Upper lobe of left lung (tissue), 6 donors: ENCODE measurements around the gene ITGA4. TPM values are rescaled to one million over a fixed set of nuclear protein-coding genes. Genes with fewer than 3 reads are reported as not detected.

Experiments used
- ATAC-seq, 2 donors: fragments of 200-7000 bp; cut with Tn5 transposase; one replicate each; pipeline ENCODE4 v1.9.1; 2022; ENCODE audit warnings: mild to moderate bottlenecking in 2 of 2, moderate library complexity in 2 of 2; ENCODE audit not compliant: low FRiP score in 2 of 2
- DNase-seq, 2 donors: peaks; one replicate each; pipeline ENCODE4 v3.0.0-alpha.2; 2019 to 2020
- H3K27ac ChIP-seq, 4 donors: fragments of 200-600 bp; sonication (generic); one replicate each; pipeline ENCODE4 v1.5.1; 2016 to 2019
- H3K27me3 ChIP-seq, 4 donors: fragments of 200-600 bp; sonication (generic); one replicate each; pipeline ENCODE4 v1.5.1; 2017 to 2019
- H3K36me3 ChIP-seq, 4 donors: fragments of 200-600 bp; sonication (generic); one replicate each; pipeline ENCODE4 v1.5.1; 2016 to 2019
- H3K4me1 ChIP-seq, 4 donors: fragments of 200-600 bp; sonication (generic); one replicate each; pipeline ENCODE4 v1.5.1; 2018 to 2019
- H3K4me3 ChIP-seq, 4 donors: fragments of 200-600 bp; sonication (generic); one replicate each; pipeline ENCODE4 v1.5.1; 2017 to 2019; ENCODE audit warnings: mild to moderate bottlenecking in 2 of 4, moderate library complexity in 1 of 4
- H3K9me3 ChIP-seq, 4 donors: fragments of 200-600 bp; sonication (generic); one replicate each; pipeline ENCODE4 v1.5.1; 2018 to 2019
- EP300 ChIP-seq, 4 donors: sonication (generic); formaldehyde crosslinking; IDR thresholded peaks; one replicate each; pipeline ENCODE4 v1.5.1; 2017; ENCODE audit warnings: antibody characterized with exemption in 4 of 4, control low read depth in 2 of 4
- POLR2A ChIP-seq, 4 donors: fragments of 450-650 bp; IDR thresholded peaks; one replicate each; pipeline ENCODE4 v1.5.1; 2016 to 2017; ENCODE audit warnings: antibody characterized with exemption in 4 of 4, mild to moderate bottlenecking in 2 of 4
- POLR2AphosphoS5 ChIP-seq, 2 donors: sonication (generic); formaldehyde crosslinking; IDR thresholded peaks; one replicate each; pipeline ENCODE4 v1.5.1; 2017; ENCODE audit warnings: antibody characterized with exemption in 2 of 2
- WGBS, 2 donors: methylation state at CpG; one replicate each; pipeline ENCODE4 v1.1.5; 2017 to 2018; 5-methylcytosine and 5-hydroxymethylcytosine counted together
- total RNA-seq, 6 donors: library from RNA; depleted of rRNA in 4 of 6; stranded (reverse); fragments of >200 nt in 4 of 6; gene quantifications; one replicate each; pipeline versions ENCODE4 v1.1.0 to v1.2.1, GENCODE V29; 2016 to 2021
- TF ChIP-seq, protein P1 (sequence below), 6 experiments: fragments of 450-650 bp in 4 of 6; fragments of 200-600 bp in 2 of 6; sonication (generic) in 2 of 6; IDR thresholded peaks; one replicate each; pipeline ENCODE4 v1.5.1; 2016 to 2019; ENCODE audit warnings: antibody characterized with exemption in 6 of 6
- donor health status: DM: no; HTN: no; CAD: no; lungs with moderate emphysema.
- donor health status: DM: no; HTN: yes; CAD: no; lungs with severe emphysema.

The ITGA4 gene
- total RNA-seq, 6 donors from 2014 or later, result 13.9 to 30.5 (median 23.9) TPM

DNA sequence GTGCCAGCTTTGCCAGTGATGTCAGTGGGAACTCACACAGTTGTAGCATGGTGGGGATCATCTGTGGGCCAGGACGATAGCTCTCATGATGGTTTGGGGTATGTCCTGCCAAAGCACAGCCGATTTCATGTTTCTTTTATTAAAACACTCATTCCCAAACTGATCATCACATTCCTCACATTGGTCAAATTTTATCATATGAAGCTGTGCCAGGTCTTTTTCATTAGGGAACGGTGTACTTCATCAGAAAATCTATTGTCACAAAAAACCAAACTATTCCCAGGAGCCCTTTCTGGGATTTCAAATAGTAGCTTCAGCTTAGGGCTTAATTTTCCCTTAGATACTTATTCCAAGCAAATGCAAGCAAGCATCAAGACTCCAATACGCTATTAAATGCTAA lies 42.0 kb downstream of the ITGA4 start:
- no peak for TF ChIP-seq POLR2A (IDR thresholded peaks at IDR 0.05)
- no peak for TF ChIP-seq POLR2AphosphoS5 (IDR thresholded peaks at IDR 0.05)
- TF ChIP-seq EP300 (IDR thresholded peaks at IDR 0.05), result no peak
- TF ChIP-seq, protein P1, sequence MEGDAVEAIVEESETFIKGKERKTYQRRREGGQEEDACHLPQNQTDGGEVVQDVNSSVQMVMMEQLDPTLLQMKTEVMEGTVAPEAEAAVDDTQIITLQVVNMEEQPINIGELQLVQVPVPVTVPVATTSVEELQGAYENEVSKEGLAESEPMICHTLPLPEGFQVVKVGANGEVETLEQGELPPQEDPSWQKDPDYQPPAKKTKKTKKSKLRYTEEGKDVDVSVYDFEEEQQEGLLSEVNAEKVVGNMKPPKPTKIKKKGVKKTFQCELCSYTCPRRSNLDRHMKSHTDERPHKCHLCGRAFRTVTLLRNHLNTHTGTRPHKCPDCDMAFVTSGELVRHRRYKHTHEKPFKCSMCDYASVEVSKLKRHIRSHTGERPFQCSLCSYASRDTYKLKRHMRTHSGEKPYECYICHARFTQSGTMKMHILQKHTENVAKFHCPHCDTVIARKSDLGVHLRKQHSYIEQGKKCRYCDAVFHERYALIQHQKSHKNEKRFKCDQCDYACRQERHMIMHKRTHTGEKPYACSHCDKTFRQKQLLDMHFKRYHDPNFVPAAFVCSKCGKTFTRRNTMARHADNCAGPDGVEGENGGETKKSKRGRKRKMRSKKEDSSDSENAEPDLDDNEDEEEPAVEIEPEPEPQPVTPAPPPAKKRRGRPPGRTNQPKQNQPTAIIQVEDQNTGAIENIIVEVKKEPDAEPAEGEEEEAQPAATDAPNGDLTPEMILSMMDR (IDR thresholded peaks at IDR 0.05), result no peak
- WGBS, 2 donors, result 85 to 90% methylated on average over 4 of the region's 4 CpGs
- ATAC-seq, result no peak

DNA sequence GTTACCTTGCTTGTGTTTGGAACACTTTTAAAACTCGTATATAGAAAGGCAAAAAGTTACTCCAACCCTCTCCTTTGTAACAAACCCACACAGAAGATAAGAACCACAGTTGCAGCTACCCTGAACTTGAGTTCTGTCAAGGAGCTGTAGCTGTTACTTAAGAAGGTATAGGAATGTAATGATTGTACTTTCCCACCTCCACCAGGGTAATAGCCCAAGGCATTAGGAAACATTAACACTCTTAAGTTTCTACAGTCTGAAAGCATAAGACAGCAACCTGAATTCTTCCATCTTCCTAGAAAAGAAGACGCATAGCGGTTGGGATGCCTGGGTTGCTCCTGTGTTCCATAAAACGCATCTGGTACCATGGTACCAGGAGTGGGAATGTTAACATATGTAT lies 43.0 kb downstream of the ITGA4 start:
- Histone ChIP-seq H3K27ac (no peak overlapping the region), H3K4me1 (no peaks in the 10 kb centered on the region), H3K27me3 (no peaks in the 10 kb centered on the region), H3K9me3 (no peaks in the 10 kb centered on the region), H3K4me3 (no peak overlapping the region), H3K36me3 (no peaks in the 10 kb centered on the region)
- TF ChIP-seq POLR2AphosphoS5 (IDR thresholded peaks at IDR 0.05) (no peak), EP300 (IDR thresholded peaks at IDR 0.05) (no peak), POLR2A (IDR thresholded peaks at IDR 0.05) (no peak)
- TF ChIP-seq, protein P1 (IDR thresholded peaks at IDR 0.05), result no peak
- 85 to 87% methylated on average over 4 of the region's 4 CpGs for WGBS, 2 donors
- ATAC-seq (no peak), DNase-seq (no peak)

More for the DNA sequence above, 42.0 kb downstream of the ITGA4 start:
- Histone ChIP-seq H3K36me3 (no peaks in the 10 kb centered on the region), H3K27me3 (no peaks in the 10 kb centered on the region), H3K4me1 (no peaks in the 10 kb centered on the region), H3K27ac (no peak overlapping the region), H3K4me3 (no peak overlapping the region), H3K9me3 (no peaks in the 10 kb centered on the region)
- DNase-seq, result no peak

DNA sequence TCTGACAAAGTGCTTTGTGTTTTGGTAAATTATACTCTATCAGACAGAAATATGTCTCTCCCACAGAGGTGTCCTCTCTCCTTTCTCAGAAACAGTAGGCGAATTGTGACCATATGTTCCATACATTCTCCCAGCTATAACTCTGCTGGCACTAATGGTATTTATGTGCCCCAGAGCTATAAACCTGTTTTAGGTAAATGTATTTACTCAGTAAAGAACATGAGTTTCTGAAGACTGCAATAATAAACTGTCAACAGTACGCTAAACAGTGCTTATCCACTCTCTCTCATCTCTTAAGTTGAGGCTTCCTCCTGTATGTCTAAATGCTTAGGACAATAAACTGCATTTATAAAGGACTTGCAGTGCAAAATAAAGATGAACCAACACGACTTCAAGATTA lies 58.5 kb downstream of the ITGA4 start:
- Histone ChIP-seq H3K27me3 (no peaks in the 10 kb centered on the region), H3K4me1 (peaks cover 0 to 5% (median 0%) of the 10 kb centered on the region in 4 donors), H3K36me3 (peaks cover 0 to 4% (median 0%) of the 10 kb centered on the region in 4 donors), H3K27ac (no peak overlapping the region), H3K9me3 (no peaks in the 10 kb centered on the region), H3K4me3 (no peak overlapping the region)
- WGBS, 2 donors, result 53 to 66% methylated on average over 3 of the region's 3 CpGs
- TF ChIP-seq POLR2A (IDR thresholded peaks at IDR 0.05) (no peak), EP300 (IDR thresholded peaks at IDR 0.05) (no peak), POLR2AphosphoS5 (IDR thresholded peaks at IDR 0.05) (no peak)
- TF ChIP-seq, protein P1 (IDR thresholded peaks at IDR 0.05), result no peak
- no peak for DNase-seq
- no peak for ATAC-seq

DNA sequence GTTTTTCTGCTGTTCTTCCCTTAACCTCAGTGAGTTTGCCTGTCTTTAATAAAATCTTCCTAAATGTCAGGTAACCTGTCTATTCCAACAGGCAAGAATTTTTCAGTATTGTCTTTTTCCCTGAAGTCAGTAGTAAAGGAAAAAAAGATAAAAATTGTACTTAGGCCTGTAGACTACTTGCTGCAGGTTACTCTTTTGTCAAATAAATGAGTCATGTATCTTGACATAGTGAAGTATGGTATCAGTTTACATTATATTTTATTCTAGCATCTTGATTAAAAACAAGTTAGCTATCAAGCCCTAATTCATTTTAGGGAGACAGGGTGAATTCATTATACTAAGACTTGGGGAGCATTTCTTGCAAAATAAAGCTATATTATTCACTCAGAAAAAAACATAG lies 59.8 kb downstream of the ITGA4 start:
- ATAC-seq, result no peak

More for the DNA sequence above, 59.8 kb downstream of the ITGA4 start:
- no peak for TF ChIP-seq POLR2A (IDR thresholded peaks at IDR 0.05)
- TF ChIP-seq POLR2AphosphoS5 (IDR thresholded peaks at IDR 0.05), result no peak
- TF ChIP-seq EP300 (IDR thresholded peaks at IDR 0.05), result no peak
- TF ChIP-seq, protein P1 (IDR thresholded peaks at IDR 0.05), result no peak
- peaks cover 0 to 5% (median 0%) of the 10 kb centered on the region in 4 donors for H3K4me1 ChIP-seq
- DNase-seq, result no peak
- H3K4me3 ChIP-seq, result no peak overlapping the region
- no peaks in the 10 kb centered on the region for H3K36me3 ChIP-seq
- no peaks in the 10 kb centered on the region for H3K27me3 ChIP-seq
- H3K9me3 ChIP-seq, result no peaks in the 10 kb centered on the region
- no peak overlapping the region for H3K27ac ChIP-seq
